ENCODE measurements around the gene GPSM3. TPM values are rescaled to one million over a fixed set of nuclear protein-coding genes. Genes with fewer than 3 reads are reported as not detected.

Gene GPSM3
- total RNA-seq, 1 donor: 2.6 TPM

DNA sequence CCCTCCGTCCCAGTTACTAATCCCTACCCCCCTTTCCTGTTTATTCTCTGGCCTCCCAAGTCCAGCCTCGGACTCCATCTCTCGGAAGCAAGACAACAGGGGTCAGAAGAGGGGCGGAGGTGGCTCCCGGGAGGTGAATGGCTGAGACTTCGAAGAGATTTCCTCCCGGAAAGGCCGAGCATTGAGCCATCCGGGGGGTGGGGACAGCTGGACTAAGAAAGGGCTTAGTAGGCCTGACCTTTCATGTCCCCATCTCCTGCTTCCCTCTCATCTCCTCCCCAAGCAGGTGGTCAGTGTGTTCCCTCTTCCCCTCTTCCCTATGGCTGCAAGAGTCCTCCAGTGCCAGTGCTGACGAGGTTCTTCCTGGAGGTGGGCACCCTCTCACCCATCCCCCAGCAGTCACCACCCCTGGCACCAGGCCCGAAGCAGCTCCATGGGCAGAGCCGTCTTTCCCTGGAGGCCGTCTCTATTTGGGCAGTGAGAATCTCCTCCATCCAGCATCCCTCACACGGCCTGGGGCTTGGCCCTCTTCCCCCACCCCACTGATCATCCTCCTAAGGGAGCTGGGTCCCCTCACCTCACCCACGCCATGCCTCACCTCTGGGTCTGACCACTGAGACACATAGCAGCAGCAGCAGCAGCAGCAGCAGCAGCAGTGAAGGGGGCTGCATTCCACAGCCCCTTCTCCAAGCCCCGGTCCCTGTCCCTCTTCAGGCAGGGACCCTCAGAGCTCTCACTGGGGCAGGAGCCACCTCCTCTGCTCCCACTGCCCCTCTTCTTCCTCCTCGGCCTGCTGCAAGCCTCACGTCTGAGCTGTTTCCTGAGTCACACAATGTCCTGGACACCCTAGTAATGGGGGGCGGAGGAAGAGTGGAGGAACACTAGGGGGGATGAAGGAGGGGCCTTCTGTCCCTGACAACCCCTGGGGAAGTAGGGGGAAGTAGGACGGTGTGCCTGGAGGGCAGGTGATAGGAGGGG lies 31.1 kb upstream of the GPSM3 start, which contains the start of gene NOTCH4:
NOTCH4 (minus strand) TSS at position 810 of the 978 bp plus-strand sequence; CDS start at position 671, 139 bp downstream.
- TF ChIP-seq, protein P1, sequence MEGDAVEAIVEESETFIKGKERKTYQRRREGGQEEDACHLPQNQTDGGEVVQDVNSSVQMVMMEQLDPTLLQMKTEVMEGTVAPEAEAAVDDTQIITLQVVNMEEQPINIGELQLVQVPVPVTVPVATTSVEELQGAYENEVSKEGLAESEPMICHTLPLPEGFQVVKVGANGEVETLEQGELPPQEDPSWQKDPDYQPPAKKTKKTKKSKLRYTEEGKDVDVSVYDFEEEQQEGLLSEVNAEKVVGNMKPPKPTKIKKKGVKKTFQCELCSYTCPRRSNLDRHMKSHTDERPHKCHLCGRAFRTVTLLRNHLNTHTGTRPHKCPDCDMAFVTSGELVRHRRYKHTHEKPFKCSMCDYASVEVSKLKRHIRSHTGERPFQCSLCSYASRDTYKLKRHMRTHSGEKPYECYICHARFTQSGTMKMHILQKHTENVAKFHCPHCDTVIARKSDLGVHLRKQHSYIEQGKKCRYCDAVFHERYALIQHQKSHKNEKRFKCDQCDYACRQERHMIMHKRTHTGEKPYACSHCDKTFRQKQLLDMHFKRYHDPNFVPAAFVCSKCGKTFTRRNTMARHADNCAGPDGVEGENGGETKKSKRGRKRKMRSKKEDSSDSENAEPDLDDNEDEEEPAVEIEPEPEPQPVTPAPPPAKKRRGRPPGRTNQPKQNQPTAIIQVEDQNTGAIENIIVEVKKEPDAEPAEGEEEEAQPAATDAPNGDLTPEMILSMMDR (IDR thresholded peaks at IDR 0.05; ENCODE audit: insufficient read depth, low read depth, low read length): no peak
- DNase-seq (ENCODE audit: low read depth): no peak
- H3K4me3 ChIP-seq (ENCODE audit: low read depth, low read length): no peak within 1 kb of the TSS

DNA sequence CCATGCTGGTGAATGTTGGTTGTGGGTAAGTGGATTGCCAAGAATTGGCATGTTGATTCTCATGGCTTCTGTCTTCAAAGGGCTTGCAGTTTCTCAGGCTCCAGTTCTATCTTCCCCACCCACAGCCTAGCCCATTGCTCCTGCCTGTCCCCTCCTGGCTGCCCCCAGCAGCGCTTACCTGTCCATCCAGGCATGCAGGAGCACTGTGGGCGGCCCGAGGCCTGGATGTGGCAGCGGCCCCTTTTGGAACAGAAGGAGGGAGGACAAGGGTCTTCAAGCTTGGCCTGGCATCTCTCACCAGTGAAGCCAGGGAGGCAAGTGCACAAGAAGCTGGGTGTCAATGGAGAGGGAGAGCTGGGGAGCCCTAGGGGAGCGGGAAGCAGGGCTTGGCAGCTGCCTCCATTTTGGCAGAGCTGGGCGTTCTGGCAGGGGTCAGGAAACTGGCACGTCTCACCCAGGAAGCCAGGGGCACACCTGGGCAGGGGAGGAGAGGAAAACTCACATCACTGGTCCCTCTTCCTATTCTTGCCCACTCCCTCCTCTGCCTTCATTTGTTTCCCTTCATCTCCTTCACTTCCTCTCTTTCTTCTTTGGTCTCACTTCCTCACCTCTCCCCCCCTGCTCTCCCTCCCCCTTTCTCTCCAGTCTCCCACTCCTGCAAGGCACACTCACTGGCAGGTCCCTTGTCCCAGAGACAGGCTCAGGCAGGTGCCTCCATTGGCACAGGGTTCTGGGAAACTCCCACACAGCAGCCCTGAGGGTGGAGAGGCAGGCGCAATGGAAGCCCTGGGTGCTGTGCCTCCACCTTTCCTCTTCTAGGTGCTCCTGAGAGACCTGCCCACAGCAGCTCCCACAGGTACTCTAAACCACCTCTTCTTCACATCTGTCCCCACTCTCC lies 30.1 kb upstream of the GPSM3 start:
- no peak for DNase-seq (ENCODE audit: low read depth)
- TF ChIP-seq, protein P1 (IDR thresholded peaks at IDR 0.05; ENCODE audit: insufficient read depth, low read depth, low read length): no peak
- no peak overlapping the region for H3K4me3 ChIP-seq (ENCODE audit: low read depth, low read length)

DNA sequence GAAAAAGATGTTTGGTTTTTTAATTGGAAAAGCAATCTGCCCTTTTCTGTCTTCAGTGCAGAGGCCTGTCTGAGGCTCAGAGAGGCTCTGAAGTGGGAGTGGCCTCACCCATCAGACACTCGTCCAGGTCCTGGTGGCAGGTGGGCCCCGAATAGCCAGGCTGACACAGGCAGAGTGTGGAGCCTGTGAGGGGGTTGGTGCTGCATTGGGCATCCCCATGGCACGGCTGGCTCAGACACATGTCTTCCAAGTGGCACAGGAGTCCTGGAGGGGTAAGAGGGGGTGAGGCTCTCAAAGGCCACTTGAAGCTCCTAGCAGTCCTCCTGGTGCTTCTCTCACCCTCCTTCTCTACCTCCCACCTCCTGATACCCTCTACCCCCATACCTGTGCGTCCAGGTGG lies 27.6 kb upstream of the GPSM3 start:
- H3K4me3 ChIP-seq (ENCODE audit: low read depth, low read length): no peak overlapping the region

DNA sequence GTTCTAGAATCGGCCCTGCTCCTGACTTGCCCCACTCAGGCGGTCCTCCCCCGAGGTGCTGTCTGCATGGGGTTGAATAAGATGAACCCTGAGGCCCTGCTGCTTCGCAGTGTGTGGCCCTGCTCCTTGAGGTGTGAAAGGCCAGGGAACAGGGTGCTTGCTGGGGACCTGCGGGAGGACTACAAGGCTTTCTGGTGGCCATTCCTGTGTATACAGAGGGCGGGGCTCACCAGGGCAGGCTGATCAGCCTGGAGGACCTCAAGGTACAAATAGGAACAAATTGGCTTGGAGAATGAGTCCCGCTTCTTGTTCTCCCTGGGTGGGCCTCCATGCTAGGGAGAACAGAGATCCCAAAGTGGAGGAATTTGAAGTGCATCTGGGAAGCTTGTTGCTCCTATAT lies 25.7 kb upstream of the GPSM3 start:
- H3K4me3 ChIP-seq (ENCODE audit: low read depth, low read length): no peak overlapping the region
- no peak for DNase-seq (ENCODE audit: low read depth)
- TF ChIP-seq, protein P1 (IDR thresholded peaks at IDR 0.05; ENCODE audit: insufficient read depth, low read depth, low read length): no peak

More for the DNA sequence above, 27.6 kb upstream of the GPSM3 start:
- no peak for DNase-seq (ENCODE audit: low read depth)
- TF ChIP-seq, protein P1 (IDR thresholded peaks at IDR 0.05; ENCODE audit: insufficient read depth, low read depth, low read length): no peak

DNA sequence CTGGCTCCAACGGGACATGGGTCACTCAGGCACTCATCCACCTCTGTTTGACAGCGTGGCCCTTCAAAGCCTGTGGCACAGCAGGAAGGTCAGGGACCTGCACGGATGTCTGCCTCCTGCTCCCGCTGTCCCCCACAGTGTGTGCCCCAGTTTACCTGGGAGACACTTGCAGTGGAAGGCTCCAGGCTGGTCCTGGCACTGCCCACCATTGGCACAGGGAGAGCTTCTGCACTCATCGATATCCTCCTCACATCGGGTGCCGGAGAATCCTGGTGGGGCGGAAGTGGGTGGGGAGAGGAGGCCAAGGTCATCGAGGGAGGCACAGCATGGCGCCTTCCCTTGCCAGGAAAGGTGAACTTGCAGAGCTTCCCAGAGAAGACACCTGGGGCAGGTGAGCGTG lies 24.6 kb upstream of the GPSM3 start:
- TF ChIP-seq, protein P1 (IDR thresholded peaks at IDR 0.05; ENCODE audit: insufficient read depth, low read depth, low read length): no peak
- H3K4me3 ChIP-seq (ENCODE audit: low read depth, low read length): no peak overlapping the region

DNA sequence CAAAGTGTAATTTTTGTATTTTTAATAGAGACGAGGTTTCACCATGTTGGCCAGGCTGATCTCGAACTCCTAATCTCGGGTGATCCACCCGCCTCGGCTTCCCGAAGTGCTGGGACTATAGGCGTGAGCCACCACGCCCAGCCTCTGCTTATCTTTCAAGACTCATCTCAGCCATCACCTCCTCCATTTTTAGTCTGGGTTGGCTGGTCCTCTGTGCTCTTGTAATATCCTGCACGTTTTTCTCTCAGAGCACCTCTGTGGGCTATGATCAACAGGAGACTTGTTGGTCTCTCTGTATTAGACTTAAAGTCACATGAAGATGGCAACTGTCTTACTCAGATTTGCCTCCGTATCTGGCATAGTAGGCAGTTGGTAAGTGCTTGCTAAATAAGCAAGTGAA lies 23.8 kb upstream of the GPSM3 start:
- no peak overlapping the region for H3K4me3 ChIP-seq (ENCODE audit: low read depth, low read length)
- DNase-seq (ENCODE audit: low read depth): no peak
- TF ChIP-seq, protein P1 (IDR thresholded peaks at IDR 0.05; ENCODE audit: insufficient read depth, low read depth, low read length): no peak

More for the DNA sequence above, 24.6 kb upstream of the GPSM3 start:
- DNase-seq (ENCODE audit: low read depth): no peak
